IPS-NIHi11 (cell line): ENCODE data around the gene LTBP1.

ENCODE experiments used
- DNase-seq: peaks from one replicate; pipeline ENCODE4 v3.0.0; 2012; ENCODE audit warnings: mixed read lengths, low spot score

LTBP1 gene

DNA sequence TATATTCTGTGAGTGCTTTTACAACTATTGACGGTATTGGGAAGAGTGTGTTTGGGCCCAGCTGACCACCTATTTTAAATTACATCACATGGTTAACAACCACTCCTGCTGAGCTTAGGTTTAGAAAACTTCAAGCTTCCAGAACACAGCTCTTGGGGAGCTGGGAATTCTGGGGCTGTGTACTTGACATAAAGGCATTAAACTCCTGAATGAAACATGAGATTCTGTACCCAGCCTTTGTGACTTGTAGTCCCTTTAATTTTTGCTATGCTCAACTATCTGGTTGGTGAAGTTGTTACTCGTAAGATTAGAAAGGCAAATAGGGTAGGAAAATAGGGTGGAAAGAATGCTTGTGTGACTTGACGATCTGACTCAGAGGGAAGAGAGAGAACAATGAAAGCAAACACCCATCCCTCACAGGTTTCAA is 66.9 kb downstream of the LTBP1 start:
- DNase-seq = no peak

DNA sequence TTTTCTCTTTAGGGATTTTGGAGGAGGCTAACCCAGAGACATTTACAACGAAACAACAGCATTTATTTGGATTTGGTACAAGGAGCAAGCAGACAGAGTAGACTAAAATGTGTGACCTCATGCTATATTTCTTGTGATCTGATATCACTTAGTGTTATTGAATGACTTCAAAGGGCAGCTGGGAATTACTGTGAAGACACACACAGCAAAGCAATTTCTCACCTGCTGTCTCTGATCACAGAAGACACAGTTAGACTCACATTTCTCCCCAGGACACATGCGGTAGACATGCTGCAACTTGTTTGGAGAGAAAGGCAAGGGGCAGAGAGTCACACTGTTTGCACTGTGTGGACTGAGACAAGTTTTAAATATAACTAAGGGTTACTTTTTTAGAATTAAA is 67.5 kb downstream of the LTBP1 start:
- DNase-seq = no peak

DNA sequence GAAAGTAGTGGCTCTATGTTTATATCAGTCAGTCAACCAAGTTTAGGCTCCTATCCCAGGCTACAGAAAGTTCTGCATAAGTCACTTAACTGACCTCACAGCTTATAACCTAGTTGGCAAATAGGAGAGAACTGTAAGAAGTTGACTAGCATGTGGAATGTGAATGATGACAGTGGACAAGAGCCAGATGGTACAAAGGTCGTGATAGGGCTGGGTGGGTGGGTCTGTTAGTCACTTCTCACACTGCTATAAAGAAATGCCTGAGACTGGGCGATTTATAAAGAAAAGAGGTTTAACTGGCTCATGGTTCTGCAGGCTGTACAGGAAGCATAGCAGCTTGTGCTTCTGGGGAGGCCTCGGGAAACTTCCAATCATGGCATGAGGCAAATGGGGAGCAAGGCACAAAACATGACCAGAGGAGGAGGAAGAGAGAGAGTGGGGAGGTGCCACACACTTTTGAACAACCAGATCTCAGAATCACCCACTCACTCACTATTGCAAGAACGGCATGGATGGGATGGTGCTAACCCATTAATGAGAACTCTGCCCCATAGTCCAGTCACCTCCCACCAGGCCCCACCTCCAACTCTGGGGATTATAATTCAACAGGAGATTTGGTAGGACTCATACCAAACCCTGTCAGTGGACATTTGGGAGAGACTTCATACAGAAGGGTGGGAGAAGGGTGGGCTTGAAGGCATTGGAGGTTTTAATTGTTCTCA is 68.8 kb downstream of the LTBP1 start:
- DNase-seq = no peak

DNA sequence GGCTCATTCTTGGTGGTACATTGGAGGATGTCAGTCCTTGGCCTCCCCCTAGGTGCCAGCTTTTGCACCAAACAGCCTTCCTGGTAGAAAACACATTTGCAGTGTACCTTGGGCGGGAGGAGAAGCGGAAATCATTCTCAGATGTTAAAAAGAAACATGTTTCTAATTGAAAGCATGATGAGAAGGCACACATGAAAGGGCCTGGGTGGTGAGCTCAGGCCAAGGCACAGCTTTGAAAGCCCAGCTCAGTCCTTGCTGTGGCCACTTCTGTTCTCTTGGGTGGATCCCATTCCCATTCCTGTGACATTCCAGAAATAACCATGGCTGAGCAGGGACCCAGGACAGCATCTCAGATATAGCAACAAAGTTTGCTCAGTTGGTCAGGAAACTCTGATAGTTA is 71.5 kb downstream of the LTBP1 start:
- DNase-seq = no peak

DNA sequence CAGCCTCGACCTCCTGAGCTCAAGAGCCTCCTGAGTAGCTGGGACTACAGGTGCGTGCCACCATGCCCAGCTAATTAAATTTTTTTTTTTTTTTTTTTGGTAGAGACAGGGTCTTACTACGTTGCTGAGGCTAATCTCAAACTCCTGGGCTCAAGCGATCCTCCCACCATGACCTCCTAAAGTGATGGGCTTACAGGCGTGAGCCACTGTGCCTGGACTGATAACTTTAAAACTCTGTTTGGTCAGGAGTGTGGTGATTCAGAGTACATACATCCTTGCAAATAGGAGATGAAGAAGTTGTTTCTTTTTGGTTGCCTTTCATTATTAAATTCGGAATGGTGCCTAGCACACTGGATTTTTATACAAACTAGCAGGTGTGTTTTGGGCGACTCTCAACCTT is 73.0 kb downstream of the LTBP1 start:
- DNase-seq = no peak

DNA sequence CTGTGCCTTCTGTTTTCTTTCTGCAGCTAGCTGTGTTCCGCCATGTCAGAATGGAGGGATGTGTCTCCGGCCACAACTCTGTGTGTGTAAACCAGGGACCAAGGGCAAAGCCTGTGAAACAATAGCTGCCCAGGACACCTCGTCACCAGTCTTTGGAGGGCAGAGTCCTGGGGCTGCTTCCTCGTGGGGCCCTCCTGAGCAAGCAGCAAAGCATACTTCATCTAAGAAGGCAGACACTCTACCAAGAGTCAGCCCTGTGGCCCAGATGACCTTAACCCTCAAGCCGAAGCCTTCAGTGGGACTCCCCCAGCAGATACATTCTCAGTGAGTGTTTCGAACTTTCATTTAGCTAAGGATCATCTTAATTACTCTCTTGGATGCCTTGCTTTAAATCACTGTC is 74.1 kb downstream of the LTBP1 start:
- no peak for DNase-seq

DNA sequence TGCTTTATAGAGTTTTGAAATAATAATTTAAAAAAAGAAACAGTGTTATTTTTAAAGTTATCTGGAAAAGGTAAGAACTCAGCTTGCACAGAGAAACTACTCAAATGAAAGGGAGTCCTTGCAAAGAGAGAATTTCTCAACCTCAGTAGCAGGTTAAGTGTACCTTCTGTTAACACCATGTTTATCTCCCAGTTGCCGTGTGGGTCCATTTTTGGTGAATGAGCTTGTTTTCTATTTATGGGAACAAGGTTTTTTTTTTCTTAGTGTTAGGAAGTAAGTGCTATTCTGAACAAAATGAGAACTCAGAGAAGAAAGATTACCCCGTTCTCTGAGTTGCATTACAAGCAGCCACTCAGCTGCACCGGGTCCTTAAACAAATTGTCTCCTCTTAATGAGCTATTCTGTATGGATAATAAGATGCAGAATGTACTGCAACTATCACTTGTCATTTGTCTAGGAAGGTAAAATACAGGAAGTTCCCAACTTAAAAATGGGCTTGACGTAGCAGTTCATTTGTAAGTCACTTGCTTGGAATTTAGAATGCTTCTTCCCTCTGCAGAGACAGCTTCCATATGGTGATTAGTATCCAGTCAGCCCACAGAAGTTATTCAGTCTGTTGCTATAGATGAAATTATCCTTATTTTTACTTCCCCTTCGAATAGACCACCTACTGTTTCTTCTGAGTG is 74.9 kb downstream of the LTBP1 start:
- DNase-seq = no peak

DNA sequence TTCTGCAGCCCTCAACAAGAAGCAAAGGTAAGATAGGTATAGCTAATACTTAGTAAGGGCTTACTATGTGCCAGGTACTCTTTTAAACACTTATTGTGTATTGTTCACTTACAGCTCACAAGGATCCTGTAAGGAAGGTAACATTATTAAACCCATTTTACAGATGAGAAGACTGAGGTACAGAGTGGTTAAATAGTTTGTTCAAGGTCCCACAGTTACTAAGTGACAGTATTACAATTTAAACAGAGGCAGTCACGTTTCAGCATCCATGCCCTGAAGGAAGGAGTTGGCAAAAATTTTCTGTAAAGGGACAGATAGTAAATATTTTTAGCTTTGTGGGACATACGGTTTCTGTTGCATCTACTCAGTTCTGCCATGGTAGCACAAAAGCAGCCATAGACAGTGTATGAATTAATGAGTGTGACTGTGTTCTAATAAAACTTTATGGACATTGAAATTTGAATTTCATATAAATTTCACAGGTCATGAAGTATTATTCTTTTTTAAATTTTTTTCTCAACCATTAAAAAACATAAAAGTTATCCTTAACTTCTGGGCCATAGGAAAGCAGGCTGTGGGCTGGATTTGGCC is 75.7 kb downstream of the LTBP1 start:
- no peak for DNase-seq

DNA sequence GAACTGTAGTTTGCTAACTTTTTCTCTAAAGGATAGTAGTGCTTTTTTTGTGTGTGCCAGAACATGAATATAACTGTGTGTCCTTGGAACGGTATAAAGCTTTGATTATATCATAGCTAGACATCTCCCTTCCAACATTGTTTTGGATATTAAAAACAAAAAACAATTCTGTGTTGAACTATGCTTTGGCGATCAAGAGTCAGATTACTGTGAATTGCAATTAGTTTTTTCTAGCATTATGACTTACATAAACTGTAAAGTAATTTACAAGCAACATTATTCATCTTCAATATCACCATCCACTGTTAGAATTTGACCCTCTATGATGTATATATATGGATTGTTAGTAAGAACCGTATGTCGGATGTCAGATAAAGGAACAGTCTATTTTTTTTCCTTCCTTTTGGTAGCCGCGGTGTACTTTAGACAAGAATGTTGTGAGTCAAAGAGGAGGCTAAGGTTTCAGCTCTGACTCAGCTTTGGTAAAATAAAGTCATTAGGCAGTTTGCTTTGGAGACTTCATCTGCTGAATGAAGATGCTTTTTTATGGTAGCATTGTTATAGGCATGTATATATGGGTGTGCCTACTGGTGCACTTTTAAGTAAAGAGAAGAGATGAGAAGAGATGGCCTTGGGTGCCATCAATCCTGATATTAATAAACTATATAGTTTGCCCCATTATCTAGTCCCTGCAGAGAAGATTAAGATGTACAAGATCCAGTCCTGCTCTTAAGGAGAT is 76.4 kb downstream of the LTBP1 start:
- no peak for DNase-seq

DNA sequence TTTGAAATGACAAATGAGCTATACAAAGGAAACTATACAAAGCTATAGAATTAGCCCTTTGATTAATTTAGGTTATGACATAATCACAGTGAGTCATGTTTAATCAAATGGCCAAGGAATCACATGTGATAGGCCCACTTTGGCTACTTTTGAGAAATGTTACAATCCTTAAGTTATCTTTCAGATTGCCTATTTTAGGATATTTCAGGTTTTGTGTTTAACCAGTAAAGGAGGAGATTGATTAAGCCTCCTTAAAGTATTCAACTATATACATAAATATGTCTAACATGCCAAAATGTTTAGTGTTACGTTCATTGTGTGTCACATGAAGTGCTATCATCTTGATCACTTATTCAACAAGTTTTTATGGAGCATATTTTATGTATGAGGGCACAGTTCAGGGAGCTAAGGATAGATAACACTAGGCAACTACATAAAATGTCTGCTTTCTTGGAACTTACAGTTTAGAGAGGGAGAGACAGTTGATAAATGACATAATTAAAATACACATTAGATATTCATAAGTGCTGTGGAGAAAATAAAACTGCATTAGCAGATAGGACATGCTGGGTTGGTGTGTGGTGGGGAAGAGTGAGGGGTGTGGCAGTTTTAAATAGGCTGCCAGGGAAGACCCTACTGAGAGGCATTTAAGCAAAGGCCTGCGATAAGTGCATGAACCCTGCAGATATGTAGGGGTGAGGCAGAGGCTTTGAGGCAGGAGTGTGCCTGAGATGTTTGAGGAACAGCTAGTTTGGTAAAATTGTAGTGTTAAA is 77.2 kb downstream of the LTBP1 start:
- DNase-seq = no peak

DNA sequence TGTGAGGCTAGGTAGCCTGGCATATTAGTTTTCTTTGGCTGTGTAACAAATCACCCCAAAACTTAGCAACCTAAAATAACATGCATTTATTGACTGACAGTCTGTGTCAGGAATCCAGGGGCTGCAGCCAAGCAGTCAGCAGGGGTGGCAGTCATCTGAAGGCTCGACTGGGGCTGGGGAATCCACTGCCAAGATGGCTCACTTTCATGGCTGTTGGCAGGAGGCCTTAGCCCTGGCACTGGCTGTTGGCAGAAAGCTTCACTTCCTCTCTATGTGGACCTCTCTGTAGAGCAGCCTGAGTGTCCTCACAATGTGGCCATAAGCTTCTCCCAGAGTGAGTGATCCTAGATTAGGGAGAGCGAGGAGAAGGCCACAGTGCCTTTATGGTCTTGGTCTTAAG is 78.0 kb downstream of the LTBP1 start:
- no peak for DNase-seq

DNA sequence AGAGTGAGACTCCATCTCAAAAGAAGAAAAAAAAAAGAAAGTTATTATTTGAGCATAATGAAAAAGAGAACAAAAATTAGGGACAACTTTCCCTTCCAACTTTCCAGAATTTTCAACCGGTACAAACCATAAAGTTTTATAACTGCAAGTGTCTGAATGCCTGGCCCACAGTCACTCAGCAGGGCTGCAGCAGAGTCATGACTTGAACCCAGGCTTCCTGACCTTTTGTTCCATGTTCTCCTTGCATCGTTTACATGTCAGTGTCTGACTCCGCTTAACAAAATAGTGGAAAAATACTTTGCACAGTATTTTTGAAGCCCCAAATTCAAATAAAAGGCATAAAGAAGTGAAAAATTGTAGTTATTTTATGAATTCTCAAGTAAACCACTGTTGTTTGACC is 82.7 kb downstream of the LTBP1 start:
- no peak for DNase-seq

DNA sequence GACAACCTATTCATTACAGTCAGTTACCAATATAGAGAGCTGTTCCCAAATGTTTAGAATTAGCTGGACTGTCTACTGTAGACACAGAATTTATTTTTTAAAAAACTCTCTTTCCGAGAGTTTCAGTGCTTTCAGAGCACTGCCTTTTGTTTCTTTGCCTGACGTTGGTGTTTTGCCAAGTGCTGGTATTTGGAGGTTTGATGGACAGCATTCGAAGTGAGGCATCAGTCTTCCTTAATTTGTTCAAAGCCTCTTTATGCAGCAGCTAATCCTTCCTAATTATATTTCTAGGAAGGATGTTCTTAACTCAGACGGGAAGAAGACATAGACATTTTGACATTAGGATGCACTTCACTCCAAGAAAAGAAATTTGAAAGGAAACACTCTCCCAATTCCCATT is 83.2 kb downstream of the LTBP1 start:
- no peak for DNase-seq

DNA sequence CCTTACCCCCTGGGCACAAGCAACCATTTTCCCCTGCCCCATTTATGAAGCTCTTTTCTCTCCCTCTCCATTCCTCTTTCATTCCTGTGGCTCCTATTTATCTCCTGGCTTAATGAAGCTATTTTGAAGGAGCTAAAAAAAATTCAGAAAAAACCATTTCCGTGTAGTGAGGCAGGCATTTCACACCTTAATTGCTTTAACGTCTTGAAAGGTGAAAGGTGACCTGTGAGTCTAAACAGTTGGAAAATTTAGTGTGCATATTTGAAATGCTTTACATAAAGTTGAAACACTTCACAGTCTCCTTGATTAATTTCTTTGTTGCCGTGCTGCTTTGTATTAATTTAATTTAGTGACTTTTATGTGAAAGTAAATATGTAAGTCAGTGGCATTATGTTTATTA is 83.6 kb downstream of the LTBP1 start:
- no peak for DNase-seq

DNA sequence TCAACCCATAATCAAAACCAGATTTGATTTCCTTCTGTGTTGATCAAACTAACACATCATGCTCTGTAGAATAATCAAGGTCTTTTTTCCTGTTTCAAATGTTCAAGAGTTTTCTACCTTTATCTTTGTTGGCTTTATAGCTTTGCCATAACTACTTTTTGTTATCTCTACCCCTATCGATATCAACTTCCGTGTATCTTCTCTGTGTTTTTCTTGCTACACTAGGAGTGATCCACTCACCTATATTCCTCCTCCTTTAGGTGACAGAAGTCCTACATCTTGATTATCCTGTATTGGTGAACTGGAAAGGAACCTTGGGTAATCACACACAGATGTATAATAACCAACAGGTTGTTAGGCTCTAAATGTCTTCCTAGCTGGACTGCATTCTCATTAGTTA is 85.5 kb downstream of the LTBP1 start:
- DNase-seq = no peak

DNA sequence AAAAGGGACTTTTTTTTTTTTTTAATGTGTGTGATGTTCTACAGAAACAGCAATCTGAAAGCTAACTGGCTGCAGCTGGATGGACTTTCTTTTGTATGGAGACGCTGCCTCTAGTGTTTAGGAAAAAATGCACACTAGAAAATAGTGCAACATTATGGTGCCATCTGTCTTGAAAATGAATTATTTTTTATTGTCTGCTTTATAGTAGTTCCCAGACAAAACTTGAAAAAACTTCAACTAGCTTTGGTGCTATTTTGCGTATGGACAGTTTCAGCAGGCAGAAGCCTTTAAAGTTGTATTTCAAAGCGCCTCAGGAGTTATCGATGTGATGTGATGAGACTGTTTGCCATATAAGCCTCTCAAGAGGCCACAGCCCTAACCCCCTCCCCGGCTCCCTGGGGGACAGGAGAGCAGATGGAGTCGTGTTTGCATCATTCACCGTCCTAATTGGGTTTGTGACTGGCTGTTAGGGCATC is 86.9 kb downstream of the LTBP1 start:
- no peak for DNase-seq

DNA sequence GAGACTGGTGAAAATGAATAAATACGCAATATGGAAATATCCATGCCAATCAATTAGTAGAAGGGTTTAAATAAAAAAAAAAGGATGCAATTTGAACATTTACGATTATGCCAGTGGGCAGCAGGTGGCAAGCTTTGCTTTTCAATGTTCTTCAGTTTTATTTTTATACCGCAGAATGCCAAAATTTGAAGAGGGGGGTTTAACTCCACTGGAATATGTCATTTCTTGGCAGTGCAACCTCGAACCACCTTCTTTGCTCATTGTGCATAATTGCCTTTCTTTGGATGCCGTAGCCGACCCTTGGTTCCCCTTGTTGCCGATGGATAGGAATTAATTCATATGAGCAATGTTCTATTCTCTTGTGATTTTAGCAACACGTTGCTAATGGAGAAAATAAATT is 88.0 kb downstream of the LTBP1 start:
- DNase-seq = no peak

DNA sequence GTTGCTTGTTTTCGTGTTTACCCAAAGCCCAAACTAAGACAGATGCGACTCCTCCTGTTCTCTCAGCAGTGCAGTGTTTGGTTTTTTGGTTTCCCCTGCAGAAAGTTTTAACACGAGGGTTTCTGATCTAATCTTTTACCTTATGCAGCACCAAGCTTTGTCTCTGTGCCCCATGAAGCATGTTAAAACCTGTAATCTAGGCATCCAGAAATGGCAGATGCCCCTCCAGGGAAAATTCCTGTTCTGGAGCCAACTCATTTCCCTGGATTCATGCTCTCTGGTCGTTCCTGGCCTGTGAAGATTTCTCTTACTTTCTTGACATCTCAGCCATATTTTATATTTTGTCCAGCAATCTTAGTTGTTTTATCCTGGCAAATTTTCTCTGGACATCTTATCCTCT is 91.5 kb downstream of the LTBP1 start:
- DNase-seq = no peak

DNA sequence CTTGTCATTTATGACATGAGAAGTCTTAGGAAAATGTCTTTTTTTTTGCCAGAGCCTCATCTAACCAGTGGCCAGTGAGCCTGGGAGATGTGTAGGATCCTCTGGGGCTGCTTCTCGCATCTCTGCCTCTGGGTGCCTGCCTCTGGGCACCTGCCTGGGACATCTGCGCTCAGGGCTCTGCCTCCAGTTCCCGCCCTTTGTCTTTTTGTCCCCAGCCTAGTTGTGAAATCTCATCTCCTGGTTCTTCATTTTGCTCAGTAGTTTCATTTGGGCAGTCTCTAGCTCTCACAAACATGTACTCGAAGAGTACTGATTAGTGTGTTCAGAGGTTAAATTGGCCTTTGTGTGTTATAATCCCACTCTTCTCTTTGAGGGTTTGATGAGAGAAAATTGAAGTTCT is 92.0 kb downstream of the LTBP1 start:
- no peak for DNase-seq

DNA sequence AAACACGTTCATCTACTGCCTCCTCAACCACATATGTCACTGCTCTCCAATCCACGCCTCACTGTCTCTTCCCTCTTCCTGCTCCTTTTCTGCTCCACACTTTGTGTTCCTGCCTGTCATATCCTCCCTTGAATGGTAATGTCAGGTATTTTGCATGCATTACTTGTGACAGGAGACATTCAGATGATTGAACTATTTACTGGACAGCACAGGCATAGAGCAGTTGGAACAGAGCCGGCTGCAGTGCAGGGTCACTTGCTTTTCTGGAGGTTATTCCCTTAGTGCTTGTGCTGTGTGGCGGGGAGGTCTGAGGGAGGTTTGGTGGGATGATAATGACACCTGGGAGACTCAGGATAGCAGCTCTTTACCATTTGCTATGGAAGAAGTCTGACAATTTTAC is 93.8 kb downstream of the LTBP1 start:
- DNase-seq = no peak

DNA sequence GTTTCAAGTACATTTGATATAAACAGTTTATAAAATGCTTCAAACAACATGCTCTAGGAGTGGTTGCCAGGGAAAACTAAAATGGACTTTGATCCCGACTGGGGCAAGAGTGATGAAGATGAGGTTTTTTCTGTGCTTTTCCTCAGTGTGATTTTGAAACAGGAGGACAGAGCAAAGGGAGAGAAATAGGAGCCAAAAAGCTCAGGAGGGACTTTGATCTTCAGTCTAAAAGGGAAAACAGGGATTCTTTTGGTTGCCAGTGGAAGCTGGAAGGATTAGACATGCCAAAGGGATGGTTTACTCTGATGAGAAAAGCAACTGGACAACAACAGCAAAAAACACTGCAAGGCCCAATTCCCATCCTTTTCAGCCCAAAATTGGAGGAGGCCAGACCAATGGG is 95.5 kb downstream of the LTBP1 start:
- DNase-seq = no peak

DNA sequence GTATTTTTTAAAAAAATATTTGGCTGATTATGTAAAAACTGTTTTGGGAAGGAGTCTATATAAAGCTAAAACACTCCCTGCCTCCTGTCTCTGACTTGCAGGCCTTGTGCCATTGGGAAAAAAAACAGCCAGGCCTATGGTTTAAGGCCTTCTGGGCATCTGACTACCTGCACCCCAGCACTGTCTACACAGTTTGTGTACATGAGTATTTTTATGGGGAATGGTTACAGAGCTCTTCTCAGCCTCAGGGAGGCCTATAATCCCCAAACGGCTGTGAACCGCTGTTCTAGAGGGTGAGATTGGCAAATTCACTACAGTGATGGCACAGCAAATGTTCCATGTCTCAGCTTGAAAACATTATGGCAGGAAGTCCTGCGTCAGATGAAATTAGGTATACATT is 96.1 kb downstream of the LTBP1 start:
- no peak for DNase-seq
